Measurements from ENCODE around the gene IGFBPL1.
"Not testable (repeated sequence)": the region's sequence is repeated elsewhere in the genome, so short reads cannot be mapped to it uniquely, and the experiment has no call there.

The IGFBPL1 gene

GRCh38 chr9:38401994-38402393 lies 22.3 kb downstream of the IGFBPL1 start:
- in situ Hi-C loops (cut with HindIII; ENCODE audit: low sequenced_read_pairs) = no loop called here

GRCh38 chr9:38399191-38399590 lies 25.1 kb downstream of the IGFBPL1 start:
- in situ Hi-C loops (cut with HindIII; ENCODE audit: low sequenced_read_pairs) = not testable (repeated sequence)

- in situ Hi-C loops (cut with HindIII; ENCODE audit: low sequenced_read_pairs) = no loop called here
Measured at GRCh38 chr9:38396371-38396671, 27.9 kb downstream of the IGFBPL1 start.

- in situ Hi-C loops (cut with HindIII; ENCODE audit: low sequenced_read_pairs) = no loop called here
Measured at GRCh38 chr9:38395653-38396370, 28.4 kb downstream of the IGFBPL1 start.

- in situ Hi-C loops (cut with HindIII; ENCODE audit: low sequenced_read_pairs) = no loop called here
Measured at GRCh38 chr9:38394416-38394815, 29.8 kb downstream of the IGFBPL1 start.

- in situ Hi-C loops (cut with HindIII; ENCODE audit: low sequenced_read_pairs) = no loop called here
Measured at GRCh38 chr9:38393128-38393796, 31.0 kb downstream of the IGFBPL1 start.

GRCh38 chr9:38392235-38393127 lies 31.8 kb downstream of the IGFBPL1 start, which contains the start of gene ALDH1B1:
TSS of gene ALDH1B1 (plus strand) at chr9:38392702. CDS start at chr9:38395749, 3,047 bp downstream.
- in situ Hi-C loops (cut with HindIII; ENCODE audit: low sequenced_read_pairs) = no loop called here

GRCh38 chr9:38391278-38392118 lies 32.8 kb downstream of the IGFBPL1 start:
- in situ Hi-C loops (cut with HindIII; ENCODE audit: low sequenced_read_pairs) = no loop called here

- in situ Hi-C loops (cut with HindIII; ENCODE audit: low sequenced_read_pairs) = no loop called here
Measured at GRCh38 chr9:38390851-38391250, 33.4 kb downstream of the IGFBPL1 start.

GRCh38 chr9:38390442-38390841 lies 33.8 kb downstream of the IGFBPL1 start:
- in situ Hi-C loops (cut with HindIII; ENCODE audit: low sequenced_read_pairs) = no loop called here

- in situ Hi-C loops (cut with HindIII; ENCODE audit: low sequenced_read_pairs) = no loop called here
Measured at GRCh38 chr9:38389313-38389712, 34.9 kb downstream of the IGFBPL1 start.

- in situ Hi-C loops (cut with HindIII; ENCODE audit: low sequenced_read_pairs) = no loop called here
Measured at GRCh38 chr9:38388283-38389223, 35.7 kb downstream of the IGFBPL1 start.

GRCh38 chr9:38387751-38388150 lies 36.5 kb downstream of the IGFBPL1 start:
- in situ Hi-C loops (cut with HindIII; ENCODE audit: low sequenced_read_pairs) = no loop called here

GRCh38 chr9:38387066-38387465 lies 37.2 kb downstream of the IGFBPL1 start:
- in situ Hi-C loops (cut with HindIII; ENCODE audit: low sequenced_read_pairs) = no loop called here

GRCh38 chr9:38386319-38386895 lies 37.8 kb downstream of the IGFBPL1 start:
- in situ Hi-C loops (cut with HindIII; ENCODE audit: low sequenced_read_pairs) = no loop called here

- in situ Hi-C loops (cut with HindIII; ENCODE audit: low sequenced_read_pairs) = no loop called here
Measured at GRCh38 chr9:38385896-38386295, 38.4 kb downstream of the IGFBPL1 start.

- in situ Hi-C loops (cut with HindIII; ENCODE audit: low sequenced_read_pairs) = no loop called here
Measured at GRCh38 chr9:38384990-38385848, 39.0 kb downstream of the IGFBPL1 start.

GRCh38 chr9:38382141-38382540 lies 42.1 kb downstream of the IGFBPL1 start:
- in situ Hi-C loops (cut with HindIII; ENCODE audit: low sequenced_read_pairs) = no loop called here
